GM13976 (cell line): ENCODE measurements around the gene SMAP2.

Experiments
- DNase-seq: peaks from one replicate; pipeline ENCODE4 v3.0.0; 2012; ENCODE audit warnings: low spot score
- CTCF ChIP-seq: IDR thresholded peaks from 2 replicates; pipeline ENCODE4 v1.5.1; 2012; ENCODE audit warnings: borderline replicate concordance, mild to moderate bottlenecking; ENCODE audit not compliant: insufficient read depth; ENCODE audit errors: extremely low read depth, missing control alignments, control extremely low read depth
- in situ Hi-C: fragments of 300-500 bp; cut with MboI; formaldehyde crosslinking; loops from one replicate; pipeline ENCODE4 v1.12.0; 2022; ENCODE audit warnings: low sequenced_read_pairs, mixed read lengths, inconsistent platforms; ENCODE audit not compliant: unreplicated experiment

The SMAP2 gene

DNA sequence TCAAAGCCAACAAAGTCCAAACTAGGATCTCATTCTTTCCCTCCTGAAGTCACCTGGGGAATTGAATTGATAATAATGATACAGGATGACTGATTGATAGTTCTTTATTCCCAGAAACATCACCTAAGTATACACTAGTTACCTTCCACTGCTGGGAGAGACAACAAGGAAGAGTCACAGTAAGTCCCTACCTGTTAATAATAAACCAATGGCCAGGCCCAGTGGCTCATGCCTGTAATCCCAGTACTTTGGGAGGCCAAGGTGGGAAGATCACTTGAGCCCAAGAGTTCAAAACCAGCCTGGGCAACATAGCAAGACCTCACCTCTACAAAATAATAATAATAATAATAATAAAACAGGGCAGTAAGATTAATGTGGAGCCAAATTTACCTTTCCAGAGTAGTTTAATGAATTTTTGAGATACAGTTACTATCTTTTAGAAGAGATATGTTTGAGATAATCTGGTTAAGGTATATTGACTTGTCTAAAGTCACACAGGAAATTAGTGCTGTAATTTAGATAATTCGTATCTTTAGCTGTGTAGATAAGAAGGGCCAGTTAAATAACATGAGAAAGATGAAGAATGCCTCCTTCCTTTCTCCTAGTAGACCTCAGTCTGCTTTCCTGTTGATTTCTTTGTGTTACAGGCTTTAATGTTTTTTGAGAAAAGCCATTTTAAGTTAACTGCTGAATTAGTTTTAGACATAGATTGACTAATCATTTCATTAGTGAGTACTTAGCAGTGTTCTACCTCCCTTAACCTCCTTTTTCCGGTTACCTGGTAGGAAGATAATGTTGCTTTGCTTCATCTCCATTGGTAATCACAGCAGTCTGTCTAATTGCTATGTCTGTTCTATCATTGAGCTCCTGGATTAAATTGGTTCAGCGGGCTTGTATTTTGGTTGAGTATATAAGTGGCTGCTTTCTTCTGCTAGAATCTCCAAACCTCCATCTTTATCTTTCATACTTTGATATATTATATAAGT lies 22.0 kb downstream of the SMAP2 start:
- in situ Hi-C loops, result no loop called here
- no peak for DNase-seq
- TF ChIP-seq CTCF, result no peak

DNA sequence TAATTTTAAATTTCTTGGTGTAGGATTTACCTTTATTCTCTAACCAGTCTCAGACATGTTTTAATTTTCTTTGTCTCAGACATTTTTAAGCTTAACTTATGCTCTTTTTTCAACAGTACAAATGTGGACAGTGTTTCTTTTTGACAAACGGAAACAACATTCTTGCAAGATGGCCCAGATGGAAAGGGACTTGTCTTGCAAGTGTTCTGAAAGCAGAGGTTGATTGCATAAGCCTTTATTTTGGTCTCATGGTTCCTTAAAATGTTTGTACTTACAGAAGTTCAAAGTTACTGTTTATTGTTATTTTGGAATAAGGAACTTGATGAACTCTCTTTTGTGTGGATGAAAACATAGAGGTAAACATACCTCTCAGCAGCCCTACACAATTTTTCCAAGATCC lies 22.9 kb downstream of the SMAP2 start:
- DNase-seq, result no peak
- in situ Hi-C loops, result no loop called here
- no peak for TF ChIP-seq CTCF

DNA sequence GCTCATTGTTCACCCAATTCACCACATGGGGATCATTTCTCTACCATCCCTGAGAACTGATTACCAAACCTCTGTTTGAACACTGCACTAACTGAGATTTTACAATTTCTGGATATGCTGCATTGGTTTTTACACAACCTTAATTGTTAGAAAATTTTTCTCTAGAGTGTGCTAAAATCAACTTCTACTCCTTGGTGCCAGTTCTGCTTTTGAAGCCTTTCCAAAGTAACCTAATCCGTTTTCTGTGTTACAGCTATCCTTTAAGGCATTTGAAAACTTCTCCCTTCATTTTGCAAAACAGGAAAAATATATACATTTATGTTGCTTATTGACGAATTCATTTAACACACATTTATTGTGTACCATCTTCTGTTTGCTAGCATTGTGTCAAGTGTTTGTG lies 23.7 kb downstream of the SMAP2 start:
- TF ChIP-seq CTCF, result no peak
- in situ Hi-C loops, result no loop called here
- no peak for DNase-seq

GRCh38 chr1:40399984-40400704 lies 26.6 kb downstream of the SMAP2 start:
- peak; percentile 81 for DNase-seq
- in situ Hi-C loops, result loop anchor here (10.0 kb wide), 1 partner anchor 245 kb away; no protein-coding TSS in a partner anchor
- TF ChIP-seq CTCF, result no peak

GRCh38 chr1:40401473-40402201 lies 28.1 kb downstream of the SMAP2 start:
- in situ Hi-C loops, result loop anchor here (10.0 kb wide), 1 partner anchor 247 kb away; no protein-coding TSS in a partner anchor
- no peak for TF ChIP-seq CTCF
- no peak for DNase-seq
